HG03565 (cell line): ENCODE data around the gene RFT1.

Source experiments
- ATAC-seq: cut with Tn5 transposase; IDR thresholded peaks from one replicate; pipeline ENCODE4 v1.9.1; 2021; ENCODE audit warnings: mild to moderate bottlenecking, moderate library complexity; ENCODE audit not compliant: unreplicated experiment

The RFT1 gene

GRCh38 chr3:53097887-53098286 is 32.3 kb downstream of the RFT1 start:
- no peak for ATAC-seq

DNA sequence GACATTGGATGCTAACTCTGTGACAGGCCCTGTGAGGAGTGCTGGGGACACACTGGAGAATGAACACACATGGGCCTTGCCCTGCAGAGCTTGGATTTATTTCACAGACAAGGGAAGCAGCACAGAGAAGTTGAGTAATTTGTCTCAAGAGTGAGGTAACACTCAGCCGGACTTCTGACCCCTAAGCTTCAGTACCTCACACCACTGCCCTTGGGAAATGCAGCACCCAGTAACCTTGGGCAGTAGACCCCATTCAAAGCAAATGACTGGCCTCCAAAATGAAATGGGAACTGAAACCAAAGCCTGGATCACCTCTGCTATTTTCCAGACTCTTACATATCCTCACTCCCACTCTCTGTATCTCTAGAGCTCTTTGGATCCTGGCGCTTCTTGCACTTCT is 37.3 kb downstream of the RFT1 start:
- no peak for ATAC-seq

DNA sequence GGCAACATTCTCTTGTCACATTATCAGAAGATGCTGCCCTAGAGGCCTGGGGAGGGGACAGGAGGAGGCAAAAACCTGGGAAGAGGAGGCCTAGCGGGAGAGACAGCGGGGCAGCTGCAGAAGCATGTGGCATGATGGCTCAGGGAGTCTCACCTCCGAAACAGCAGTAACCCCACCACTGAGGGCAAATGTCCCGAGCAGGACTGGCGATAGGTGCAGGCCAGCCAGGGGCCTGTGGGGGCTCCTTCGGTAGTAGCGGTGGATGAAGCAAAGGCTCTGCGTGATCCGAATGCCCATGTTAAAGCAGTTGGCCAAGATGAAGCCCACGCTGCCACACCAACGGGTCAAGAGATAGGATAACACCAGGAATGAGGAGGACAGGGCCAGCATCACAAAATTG is 38.0 kb downstream of the RFT1 start:
- ATAC-seq, result no peak

- ATAC-seq, result no peak
Observed at GRCh38 chr3:53091011-53091410, 39.2 kb downstream of the RFT1 start.

DNA sequence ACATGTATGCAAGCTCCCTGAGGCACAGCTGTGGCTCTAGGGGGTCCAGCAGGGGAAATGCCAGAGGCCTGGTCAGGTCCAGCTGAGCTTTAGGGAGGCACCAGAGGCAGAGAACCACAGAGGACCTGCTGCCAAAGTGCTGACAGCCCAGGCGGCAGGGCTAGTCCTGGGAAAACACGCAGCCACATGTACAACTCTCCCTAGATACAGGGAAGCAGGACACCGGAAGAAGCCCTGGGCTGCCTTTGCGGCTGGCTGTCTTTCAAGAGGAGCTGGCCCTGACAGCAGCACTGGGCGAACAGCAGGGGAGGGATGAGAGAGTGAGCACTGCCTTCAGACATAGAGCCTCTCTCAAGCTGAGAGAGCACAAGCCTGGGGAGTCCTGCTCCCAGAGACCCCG is 40.7 kb downstream of the RFT1 start:
- no peak for ATAC-seq

DNA sequence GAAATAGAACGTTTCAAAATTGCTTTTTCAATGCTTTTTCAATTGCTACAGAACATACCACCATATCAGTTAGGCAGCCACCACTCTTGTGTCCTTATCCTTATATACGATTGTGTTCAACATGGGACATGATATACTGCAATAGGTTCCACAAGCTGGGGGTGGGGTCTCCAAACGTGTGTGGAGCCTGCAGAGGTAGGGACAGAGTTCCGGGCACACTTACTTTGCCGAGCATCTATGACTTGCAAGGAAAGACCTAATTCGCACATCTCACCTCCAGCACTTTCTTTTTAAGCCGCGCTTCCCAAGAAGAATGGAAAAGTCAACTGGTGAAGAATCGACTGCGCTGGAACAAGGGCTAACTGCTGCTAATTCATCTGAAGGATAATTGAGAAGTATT is 44.8 kb downstream of the RFT1 start:
- ATAC-seq, result no peak

DNA sequence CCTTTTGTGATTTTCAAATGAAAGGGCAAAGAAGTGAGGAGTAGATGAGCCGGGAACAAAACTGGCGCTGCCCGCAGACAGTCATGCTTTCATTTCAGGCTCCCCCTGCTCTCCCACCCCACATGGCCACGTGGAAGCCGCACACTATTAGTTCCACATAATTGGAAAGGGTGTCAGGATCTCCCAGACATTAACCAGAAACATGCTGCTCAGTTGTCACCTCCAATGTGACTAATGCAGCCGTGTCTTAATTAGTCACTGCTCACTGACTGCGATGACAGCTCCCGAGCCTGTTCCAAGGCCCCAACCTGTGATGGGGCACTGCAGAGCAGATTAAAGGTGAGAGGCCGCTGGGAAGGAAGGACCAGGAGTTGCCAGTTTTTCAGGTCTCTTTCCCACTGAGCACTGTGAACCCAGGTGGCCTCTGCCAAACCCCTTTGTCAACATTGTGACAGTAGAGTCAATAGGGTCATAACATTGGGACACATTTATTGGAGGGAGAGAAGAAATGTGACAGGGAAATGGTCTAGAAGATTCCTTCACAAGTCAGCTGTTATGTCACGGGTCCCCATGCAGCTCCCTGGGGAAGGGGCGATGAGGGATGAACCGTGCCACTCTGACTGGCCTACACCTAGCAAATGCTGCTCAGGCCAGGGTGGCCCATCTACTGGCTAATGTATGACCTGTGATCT is 45.8 kb downstream of the RFT1 start:
- ATAC-seq, result no peak

DNA sequence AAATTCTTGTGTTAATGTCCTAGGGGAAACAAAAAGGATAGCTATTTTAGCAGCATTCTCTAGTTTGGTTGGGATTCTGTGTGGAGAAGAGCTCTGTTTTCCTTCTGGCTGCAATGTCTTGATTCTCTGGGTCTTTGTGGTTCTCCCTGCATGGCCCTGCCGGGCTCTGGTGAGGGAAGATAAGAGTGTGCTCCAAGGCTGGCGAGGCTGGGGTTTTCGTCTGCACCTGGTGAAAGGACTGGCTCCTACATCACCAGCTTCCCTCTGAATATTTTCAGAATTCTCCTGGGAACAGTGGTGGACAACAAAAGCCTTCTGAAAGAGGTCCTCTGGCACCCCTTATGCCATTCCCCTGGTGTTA is 46.3 kb downstream of the RFT1 start:
- no peak for ATAC-seq

- ATAC-seq, result no peak
Observed at GRCh38 chr3:53083521-53083920, 46.7 kb downstream of the RFT1 start.

DNA sequence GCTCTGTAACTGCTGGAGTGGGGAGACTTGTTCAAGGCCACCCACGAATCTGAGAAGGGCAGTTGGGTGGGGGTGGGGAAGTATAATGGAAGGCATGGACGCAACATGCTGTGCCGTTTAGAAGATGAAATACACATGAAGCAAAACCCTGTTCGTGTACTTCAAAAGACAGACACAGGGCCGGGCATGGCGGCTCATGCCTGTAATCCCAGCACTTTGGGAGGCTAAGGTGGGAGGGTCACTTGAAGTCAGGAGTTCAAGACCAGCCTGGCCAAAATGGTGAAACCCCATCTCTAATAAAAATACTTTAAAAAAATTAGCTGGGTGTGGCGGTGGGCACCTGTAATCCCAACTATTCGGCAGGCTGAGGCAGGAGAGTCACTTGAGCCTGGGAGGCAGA is 47.5 kb downstream of the RFT1 start:
- no peak for ATAC-seq

GRCh38 chr3:53081318-53081717 is 48.9 kb downstream of the RFT1 start:
- ATAC-seq, result no peak

GRCh38 chr3:53080612-53081205 is 49.5 kb downstream of the RFT1 start:
- no peak for ATAC-seq

DNA sequence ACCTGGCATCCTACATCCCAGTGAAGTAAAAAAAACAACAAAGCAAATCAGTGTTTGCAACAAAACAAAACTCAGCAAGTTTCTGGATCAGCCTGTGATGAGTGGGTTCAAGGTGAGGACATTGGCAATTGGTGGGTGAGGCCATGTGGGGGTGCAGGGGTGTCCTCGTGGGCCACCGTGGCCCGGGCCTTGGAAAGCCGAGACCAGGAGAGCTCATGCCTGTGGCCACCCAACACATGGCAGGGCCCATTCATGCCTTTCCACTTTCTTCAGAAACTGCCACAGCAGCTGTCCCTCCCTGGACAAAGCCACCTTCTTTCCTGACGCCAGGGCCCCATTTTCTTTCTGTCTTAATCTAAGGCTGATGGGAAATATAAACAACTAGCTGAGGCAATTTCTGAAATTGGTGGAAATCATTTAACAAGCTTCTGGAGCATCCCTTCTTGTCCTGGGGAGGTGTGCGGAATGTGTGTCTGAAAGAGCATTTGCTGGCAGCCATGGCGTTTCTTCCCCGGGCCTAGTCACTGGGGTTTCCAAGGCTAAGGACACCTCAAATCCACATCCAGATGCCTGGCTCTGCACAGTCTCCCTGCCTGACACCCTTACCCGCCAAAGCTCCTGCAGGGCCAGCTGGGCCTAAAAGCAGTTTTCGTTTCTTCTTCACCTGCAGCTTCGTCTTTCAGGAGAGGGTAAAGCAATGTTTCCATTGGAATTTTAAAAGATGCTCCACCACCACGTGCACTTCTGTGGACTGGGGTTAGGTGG is 50.3 kb downstream of the RFT1 start:
- ATAC-seq, result no peak

DNA sequence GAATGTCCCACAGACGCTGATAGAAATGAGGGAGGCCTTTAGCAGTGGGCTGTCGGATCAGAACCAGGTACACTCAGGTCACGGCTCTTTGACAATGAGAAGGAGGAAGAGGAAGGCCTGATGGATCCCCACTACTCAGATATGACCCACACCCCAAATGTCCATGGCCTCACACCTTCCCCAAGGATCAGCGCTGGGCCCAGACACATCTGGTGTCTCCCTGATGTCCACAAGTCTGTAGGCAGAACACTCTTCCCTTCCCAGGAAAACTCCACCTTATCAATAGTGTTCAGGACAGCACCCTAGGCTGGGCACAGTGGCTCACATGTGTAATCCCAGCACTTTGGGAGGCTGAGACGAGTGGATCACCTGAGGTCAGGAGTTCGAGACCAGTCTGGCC is 51.1 kb downstream of the RFT1 start:
- ATAC-seq, result no peak

DNA sequence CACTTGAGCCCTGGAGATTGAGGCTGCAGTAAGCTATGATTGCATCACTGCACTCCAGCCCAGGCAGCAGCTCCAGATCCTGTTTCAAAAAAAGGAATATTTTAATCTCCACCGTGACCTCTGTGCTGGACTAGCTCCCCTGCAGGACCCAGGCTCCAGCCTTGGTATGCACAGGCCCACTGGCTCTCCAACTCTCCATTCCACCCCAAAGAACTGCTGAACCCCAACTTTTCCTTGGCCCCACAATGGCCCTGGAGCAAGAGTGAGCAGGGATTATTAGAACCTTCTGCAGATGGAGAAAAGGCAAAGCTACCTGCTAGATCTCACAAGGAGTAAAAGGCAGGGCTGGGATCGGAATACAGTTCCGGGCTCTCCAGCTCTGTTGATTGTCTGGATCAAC is 51.6 kb downstream of the RFT1 start:
- ATAC-seq, result no peak

- ATAC-seq, result no peak
Observed at GRCh38 chr3:53077476-53078220, 52.6 kb downstream of the RFT1 start.

- no peak for ATAC-seq
Observed at GRCh38 chr3:53075743-53076140, 54.5 kb downstream of the RFT1 start.

GRCh38 chr3:53074761-53075742 is 55.2 kb downstream of the RFT1 start:
- no peak for ATAC-seq

- no peak for ATAC-seq
Observed at GRCh38 chr3:53074366-53074696, 55.9 kb downstream of the RFT1 start.

DNA sequence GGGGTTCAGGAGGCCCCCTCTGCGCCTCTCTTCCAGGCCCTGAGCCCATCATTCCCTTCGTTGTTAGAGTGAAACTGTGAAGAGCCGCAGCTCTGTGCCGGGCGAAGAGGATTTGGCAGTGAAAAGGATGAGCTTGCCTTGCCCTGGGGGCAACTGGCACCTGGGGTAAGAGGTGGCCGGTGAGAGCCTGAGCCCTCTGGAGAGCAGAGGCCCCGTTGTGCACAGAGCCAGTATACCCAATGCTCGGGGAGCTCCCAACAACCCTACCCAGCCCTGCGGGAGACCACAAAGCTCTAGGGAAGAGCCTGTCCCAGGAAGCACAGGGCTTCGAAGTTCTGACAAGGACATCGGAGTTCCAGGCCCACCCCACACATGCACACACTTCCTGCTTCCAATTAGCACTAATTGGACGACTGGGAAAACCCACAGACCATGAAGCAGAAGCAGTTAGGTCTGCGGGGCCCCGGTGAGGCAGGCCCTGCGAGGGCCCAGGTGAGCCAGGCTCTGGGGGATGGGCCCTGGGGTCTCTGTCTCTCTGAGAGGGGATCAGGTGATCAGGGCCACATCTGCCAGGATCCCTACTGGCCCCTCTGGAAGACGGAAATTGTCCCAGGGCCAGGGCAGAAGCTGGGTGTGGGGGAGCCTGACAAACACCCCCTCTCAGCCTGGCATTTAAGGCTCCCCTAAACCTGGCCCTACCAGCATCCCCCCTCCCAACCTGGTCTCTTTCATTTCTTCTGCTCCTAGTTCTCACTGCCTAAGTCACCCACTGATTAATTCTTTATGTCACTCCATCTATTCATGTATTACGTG is 56.5 kb downstream of the RFT1 start:
- ATAC-seq, result no peak
